ENCODE measurements around the gene FAM200A. TPM values are rescaled to one million over a fixed set of nuclear protein-coding genes. Genes with fewer than 3 reads are reported as not detected.
"Not testable (repeated sequence)": the region's sequence is repeated elsewhere in the genome, so short reads cannot be mapped to it uniquely, and the experiment has no call there.

Gene FAM200A
- total RNA-seq, 1 donor from 2014 or later: 6.3 TPM

- Mint-ChIP-seq H3K4me1 (ENCODE audit: unreplicated experiment) (peaks cover 18% of the 10 kb centered on the region), H3K9me3 (ENCODE audit: unreplicated experiment) (peaks cover 21% of the 10 kb centered on the region), H3K4me3 (ENCODE audit: unreplicated experiment) (peak overlapping the region; percentile 83), H3K27ac (ENCODE audit: unreplicated experiment) (peak overlapping the region; percentile 89), H3K27me3 (ENCODE audit: unreplicated experiment) (no peaks in the 10 kb centered on the region), H3K36me3 (ENCODE audit: unreplicated experiment) (peaks cover 22% of the 10 kb centered on the region)
- DNase-seq (ENCODE audit: extremely low spot score, unreplicated experiment): no peak
- no peak for TF ChIP-seq CTCF (IDR thresholded peaks at IDR 0.05)
Observed at GRCh38 chr7:99551334-99551733, 580 bp downstream of the FAM200A start.

GRCh38 chr7:99549545-99549944, 2.4 kb downstream of the FAM200A start:
- H3K27ac Mint-ChIP-seq (ENCODE audit: unreplicated experiment); H3K4me3 Mint-ChIP-seq (ENCODE audit: unreplicated experiment); H3K27me3 Mint-ChIP-seq (ENCODE audit: unreplicated experiment); DNase-seq (ENCODE audit: extremely low spot score, unreplicated experiment): not testable (repeated sequence)
- H3K4me1 Mint-ChIP-seq (ENCODE audit: unreplicated experiment): peaks cover 18% of the 10 kb centered on the region
- H3K9me3 Mint-ChIP-seq (ENCODE audit: unreplicated experiment): peaks cover 21% of the 10 kb centered on the region
- peaks cover 22% of the 10 kb centered on the region for H3K36me3 Mint-ChIP-seq (ENCODE audit: unreplicated experiment)

GRCh38 chr7:99545308-99545707, 6.6 kb downstream of the FAM200A start:
- not testable (repeated sequence) for H3K27me3 Mint-ChIP-seq (ENCODE audit: unreplicated experiment); H3K4me3 Mint-ChIP-seq (ENCODE audit: unreplicated experiment); H3K27ac Mint-ChIP-seq (ENCODE audit: unreplicated experiment); DNase-seq (ENCODE audit: extremely low spot score, unreplicated experiment); H3K4me1 Mint-ChIP-seq (ENCODE audit: unreplicated experiment)
- peaks cover 38% of the 10 kb centered on the region for H3K36me3 Mint-ChIP-seq (ENCODE audit: unreplicated experiment)
- H3K9me3 Mint-ChIP-seq (ENCODE audit: unreplicated experiment): peaks cover 29% of the 10 kb centered on the region

GRCh38 chr7:99543916-99544315, 8.0 kb downstream of the FAM200A start:
- H3K36me3 Mint-ChIP-seq (ENCODE audit: unreplicated experiment): peaks cover 34% of the 10 kb centered on the region
- no peaks in the 10 kb centered on the region for H3K27me3 Mint-ChIP-seq (ENCODE audit: unreplicated experiment)
- no peaks in the 10 kb centered on the region for H3K4me1 Mint-ChIP-seq (ENCODE audit: unreplicated experiment)
- TF ChIP-seq CTCF (IDR thresholded peaks at IDR 0.05): no peak
- no peak overlapping the region for H3K4me3 Mint-ChIP-seq (ENCODE audit: unreplicated experiment)
- DNase-seq (ENCODE audit: extremely low spot score, unreplicated experiment): no peak
- H3K9me3 Mint-ChIP-seq (ENCODE audit: unreplicated experiment): peaks cover 25% of the 10 kb centered on the region
- no peak overlapping the region for H3K27ac Mint-ChIP-seq (ENCODE audit: unreplicated experiment)

- Mint-ChIP-seq H3K27me3 (ENCODE audit: unreplicated experiment) (no peaks in the 10 kb centered on the region), H3K36me3 (ENCODE audit: unreplicated experiment) (peaks cover 30% of the 10 kb centered on the region), H3K4me3 (ENCODE audit: unreplicated experiment) (no peak overlapping the region), H3K4me1 (ENCODE audit: unreplicated experiment) (no peaks in the 10 kb centered on the region), H3K27ac (ENCODE audit: unreplicated experiment) (no peak overlapping the region), H3K9me3 (ENCODE audit: unreplicated experiment) (peaks cover 28% of the 10 kb centered on the region)
- TF ChIP-seq CTCF (IDR thresholded peaks at IDR 0.05): no peak
- no peak for DNase-seq (ENCODE audit: extremely low spot score, unreplicated experiment)
Observed at GRCh38 chr7:99543081-99543671, 8.7 kb downstream of the FAM200A start.

- DNase-seq (ENCODE audit: extremely low spot score, unreplicated experiment): no peak
- H3K9me3 Mint-ChIP-seq (ENCODE audit: unreplicated experiment): peaks cover 28% of the 10 kb centered on the region
- peaks cover 17% of the 10 kb centered on the region for H3K36me3 Mint-ChIP-seq (ENCODE audit: unreplicated experiment)
- no peaks in the 10 kb centered on the region for H3K4me1 Mint-ChIP-seq (ENCODE audit: unreplicated experiment)
- H3K4me3 Mint-ChIP-seq (ENCODE audit: unreplicated experiment): no peak overlapping the region
- H3K27me3 Mint-ChIP-seq (ENCODE audit: unreplicated experiment): no peaks in the 10 kb centered on the region
- TF ChIP-seq CTCF (IDR thresholded peaks at IDR 0.05): no peak
- H3K27ac Mint-ChIP-seq (ENCODE audit: unreplicated experiment): no peak overlapping the region
Observed at GRCh38 chr7:99541212-99541611, 10.7 kb downstream of the FAM200A start.

Measured in osteocyte (in vitro differentiated cells).